Measurements from ENCODE around the gene NUP58.

The NUP58 gene

GRCh38 chr13:25286308-25286968 lies 15.0 kb upstream of the NUP58 start:
- DNase-seq (ENCODE audit: low read depth): peak; percentile 61
- TF ChIP-seq CTCF (IDR thresholded peaks at IDR 0.05; ENCODE audit: insufficient read depth, low read depth, low read length, missing control alignments): no peak
- peak overlapping the region; percentile 57 for H3K4me3 ChIP-seq (ENCODE audit: low read length)

GRCh38 chr13:25286969-25287961 lies 14.2 kb upstream of the NUP58 start, which contains the start of gene MTMR6:
TSS of gene MTMR6 (minus strand) at chr13:25287488. CDS start at chr13:25287247, 241 bp downstream.
- peak within 1 kb of the TSS; percentile 57 for H3K4me3 ChIP-seq (ENCODE audit: low read length)
- TF ChIP-seq CTCF (IDR thresholded peaks at IDR 0.05; ENCODE audit: insufficient read depth, low read depth, low read length, missing control alignments): peak; percentile 92
- peak; percentile 87 for DNase-seq (ENCODE audit: low read depth)

- no peak for DNase-seq (ENCODE audit: low read depth)
- no peak overlapping the region for H3K4me3 ChIP-seq (ENCODE audit: low read length)
- no peak for TF ChIP-seq CTCF (IDR thresholded peaks at IDR 0.05; ENCODE audit: insufficient read depth, low read depth, low read length, missing control alignments)
Observed at GRCh38 chr13:25288966-25289365, 12.5 kb upstream of the NUP58 start.

GRCh38 chr13:25291691-25292090 lies 9.7 kb upstream of the NUP58 start:
- TF ChIP-seq CTCF (IDR thresholded peaks at IDR 0.05; ENCODE audit: insufficient read depth, low read depth, low read length, missing control alignments): no peak
- H3K4me3 ChIP-seq (ENCODE audit: low read length): no peak overlapping the region
- DNase-seq (ENCODE audit: low read depth): no peak

- H3K4me3 ChIP-seq (ENCODE audit: low read length): no peak overlapping the region
- no peak for TF ChIP-seq CTCF (IDR thresholded peaks at IDR 0.05; ENCODE audit: insufficient read depth, low read depth, low read length, missing control alignments)
- DNase-seq (ENCODE audit: low read depth): peak; percentile 10
Observed at GRCh38 chr13:25292301-25292700, 9.1 kb upstream of the NUP58 start.

- H3K4me3 ChIP-seq (ENCODE audit: low read length): no peak overlapping the region
- peak; percentile 24 for DNase-seq (ENCODE audit: low read depth)
- TF ChIP-seq CTCF (IDR thresholded peaks at IDR 0.05; ENCODE audit: insufficient read depth, low read depth, low read length, missing control alignments): no peak
Observed at GRCh38 chr13:25295228-25295627, 6.2 kb upstream of the NUP58 start.

Data from epithelial cell of esophagus (primary cell).